ENCODE results near the gene TEAD2. TPM values are rescaled to one million over a fixed set of nuclear protein-coding genes. Genes with fewer than 3 reads are reported as not detected.
A peak's percentile ranks its signal among the peaks of the same experiment; 100 is the strongest.

Gene TEAD2
- total and polyA plus RNA-seq, 2 donors from 2014 or later: 15.7 to 30.2 TPM

- Histone ChIP-seq H3K27ac (ENCODE audit: low read depth in 2 of 2, low read length in 2 of 2) (no peak overlapping the region), H3K9ac (ENCODE audit: low read length in 3 of 3) (no peak overlapping the region), H3K4me3 (ENCODE audit: low read length in 3 of 3) (no peak overlapping the region), H3K4me1 (ENCODE audit: control insufficient read depth in 2 of 3, insufficient read depth in 2 of 3, low read depth in 1 of 3, low read length in 3 of 3) (peaks cover 0 to 14% (median 0%) of the 10 kb centered on the region in 3 donors), H3K27me3 (ENCODE audit: control insufficient read depth, insufficient read depth, low read length) (no peaks in the 10 kb centered on the region), H3K9me3 (ENCODE audit: control insufficient read depth in 2 of 3, insufficient read depth in 1 of 3, low read length in 3 of 3) (no peaks in the 10 kb centered on the region), H3K36me3 (ENCODE audit: control insufficient read depth in 2 of 3, insufficient read depth in 3 of 3, low read length in 3 of 3) (no peaks in the 10 kb centered on the region)
- FAIRE-seq (no peak), DNase-seq (no peak)
- intact Hi-C loops (cut with DNase I): no loop called here
- no peak for TF ChIP-seq CTCF (IDR thresholded peaks at IDR 0.05; ENCODE audit: borderline replicate concordance, extremely low read depth, insufficient read depth)
These were observed 25.5 kb downstream of the TEAD2 start for GRCh38 chr19:49336482-49337266.

GRCh38 chr19:49335784-49336481, 26.3 kb downstream of the TEAD2 start:
- Histone ChIP-seq H3K36me3 (ENCODE audit: control insufficient read depth in 2 of 3, insufficient read depth in 3 of 3, low read length in 3 of 3) (no peaks in the 10 kb centered on the region), H3K4me1 (ENCODE audit: control insufficient read depth in 2 of 3, insufficient read depth in 2 of 3, low read depth in 1 of 3, low read length in 3 of 3) (peaks cover 0 to 9% (median 0%) of the 10 kb centered on the region in 3 donors), H3K27me3 (ENCODE audit: control insufficient read depth, insufficient read depth, low read length) (no peaks in the 10 kb centered on the region), H3K9ac (ENCODE audit: low read length in 3 of 3) (no peak overlapping the region), H3K4me3 (ENCODE audit: low read length in 3 of 3) (no peak overlapping the region), H3K27ac (ENCODE audit: low read depth in 2 of 2, low read length in 2 of 2) (no peak overlapping the region), H3K9me3 (ENCODE audit: control insufficient read depth in 2 of 3, insufficient read depth in 1 of 3, low read length in 3 of 3) (no peaks in the 10 kb centered on the region)
- intact Hi-C loops (cut with DNase I): no loop called here
- no peak for FAIRE-seq
- DNase-seq: no peak
- no peak for TF ChIP-seq CTCF (IDR thresholded peaks at IDR 0.05; ENCODE audit: borderline replicate concordance, extremely low read depth, insufficient read depth)

- DNase-seq (peak in 1 of 5 donors; percentile 73), FAIRE-seq (no peak)
- intact Hi-C loops (cut with DNase I): no loop called here
- H3K4me1 ChIP-seq (ENCODE audit: control insufficient read depth in 2 of 3, insufficient read depth in 2 of 3, low read depth in 1 of 3, low read length in 3 of 3): peaks cover 0 to 8% (median 0%) of the 10 kb centered on the region in 3 donors
- no peak within 1 kb of the TSS for H3K4me3 ChIP-seq (ENCODE audit: low read length in 3 of 3)
- H3K9ac ChIP-seq (ENCODE audit: low read length in 3 of 3): no peak within 1 kb of the TSS
- no peaks in the 10 kb centered on the region for H3K9me3 ChIP-seq (ENCODE audit: control insufficient read depth in 2 of 3, insufficient read depth in 1 of 3, low read length in 3 of 3)
- no peak for TF ChIP-seq CTCF (IDR thresholded peaks at IDR 0.05; ENCODE audit: borderline replicate concordance, extremely low read depth, insufficient read depth)
- H3K27me3 ChIP-seq (ENCODE audit: control insufficient read depth, insufficient read depth, low read length): no peaks in the 10 kb centered on the region
- H3K27ac ChIP-seq (ENCODE audit: low read depth in 2 of 2, low read length in 2 of 2): no peak within 1 kb of the TSS
- no peaks in the 10 kb centered on the region for H3K36me3 ChIP-seq (ENCODE audit: control insufficient read depth in 2 of 3, insufficient read depth in 3 of 3, low read length in 3 of 3)
These were observed 27.0 kb downstream of the TEAD2 start, which contains the start of gene CD37 for GRCh38 chr19:49335071-49335783. CD37 (plus strand) TSS chr19:49335406; CDS start chr19:49335541, 135 bp downstream.
